Hematopoietic multipotent progenitor cell treated with erythropoietin and hydrocortisone succinate and interleukin-3 and kit ligand, for 6 days (in vitro differentiated cells): ENCODE results near the gene GPR39.

Experiments
- DNase-seq: peaks from one replicate; pipeline ENCODE4 v3.0.0-alpha.2; 2015

Gene GPR39

GRCh38 chr2:132414081-132414480 lies 2.5 kb upstream of the GPR39 start:
- DNase-seq: no peak

DNA sequence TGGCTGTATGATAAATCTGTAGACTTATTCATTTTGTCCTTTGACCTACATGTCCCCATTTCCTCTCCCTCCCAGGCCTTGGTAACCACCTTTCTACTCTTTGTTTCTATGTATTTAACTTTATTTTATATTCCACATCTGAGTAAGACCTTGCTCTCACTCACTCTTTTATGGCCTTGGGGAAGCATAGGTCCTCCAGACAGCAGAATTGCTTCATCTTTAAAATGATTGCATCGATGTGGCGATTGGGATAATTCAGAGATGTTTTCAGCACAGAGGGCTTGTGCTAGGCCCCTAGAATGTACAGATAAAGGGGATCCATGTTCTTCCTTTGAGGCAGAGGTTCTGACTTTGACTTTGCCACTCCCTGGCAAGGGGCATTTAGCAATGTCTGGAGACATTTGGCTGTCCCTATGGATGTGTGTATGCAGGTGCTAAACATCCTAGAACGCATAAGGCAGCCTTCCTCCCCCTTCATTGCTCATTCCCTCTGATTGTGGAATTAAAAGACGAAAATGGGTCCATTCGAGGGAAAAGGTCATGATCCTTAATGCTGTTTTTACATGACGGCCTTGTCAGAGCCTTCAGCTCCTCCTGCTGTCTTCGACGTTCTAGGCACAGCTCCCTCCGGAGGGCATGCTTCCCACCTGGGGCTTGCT lies 1.2 kb upstream of the GPR39 start:
- DNase-seq: no peak

- DNase-seq: peak; percentile 12
Measured at GRCh38 chr2:132415915-132416722, 486 bp upstream of the GPR39 start.

DNA sequence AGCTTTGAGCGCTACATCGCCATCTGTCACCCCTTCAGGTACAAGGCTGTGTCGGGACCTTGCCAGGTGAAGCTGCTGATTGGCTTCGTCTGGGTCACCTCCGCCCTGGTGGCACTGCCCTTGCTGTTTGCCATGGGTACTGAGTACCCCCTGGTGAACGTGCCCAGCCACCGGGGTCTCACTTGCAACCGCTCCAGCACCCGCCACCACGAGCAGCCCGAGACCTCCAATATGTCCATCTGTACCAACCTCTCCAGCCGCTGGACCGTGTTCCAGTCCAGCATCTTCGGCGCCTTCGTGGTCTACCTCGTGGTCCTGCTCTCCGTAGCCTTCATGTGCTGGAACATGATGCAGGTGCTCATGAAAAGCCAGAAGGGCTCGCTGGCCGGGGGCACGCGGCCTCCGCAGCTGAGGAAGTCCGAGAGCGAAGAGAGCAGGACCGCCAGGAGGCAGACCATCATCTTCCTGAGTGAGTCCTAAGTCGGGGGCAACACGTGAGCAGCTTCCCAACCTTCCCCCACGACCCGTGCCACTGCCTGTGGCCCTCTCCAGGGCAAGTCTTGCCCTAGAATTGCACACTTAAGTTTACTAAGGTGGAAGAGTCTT lies 928 bp downstream of the GPR39 start:
- DNase-seq: no peak

DNA sequence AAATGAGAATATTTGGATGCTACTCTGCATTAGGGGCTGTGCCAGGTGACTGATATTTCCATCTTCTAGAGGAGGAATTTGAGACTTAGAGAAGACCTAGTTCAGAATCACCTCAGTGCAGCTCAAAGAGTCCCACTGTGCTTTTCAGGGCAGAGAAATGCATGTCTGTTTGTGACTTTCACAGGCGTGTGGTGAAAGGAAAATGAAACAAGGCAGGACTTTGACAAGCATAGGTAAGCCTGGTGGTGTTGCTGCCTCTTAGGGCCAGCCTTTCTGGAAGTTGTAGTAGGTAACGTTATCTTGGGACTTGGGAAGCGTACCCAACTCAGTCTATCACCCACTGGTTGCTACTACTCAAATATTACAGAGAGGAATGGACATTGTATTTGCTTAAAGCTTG lies 2.6 kb downstream of the GPR39 start:
- DNase-seq: no peak

DNA sequence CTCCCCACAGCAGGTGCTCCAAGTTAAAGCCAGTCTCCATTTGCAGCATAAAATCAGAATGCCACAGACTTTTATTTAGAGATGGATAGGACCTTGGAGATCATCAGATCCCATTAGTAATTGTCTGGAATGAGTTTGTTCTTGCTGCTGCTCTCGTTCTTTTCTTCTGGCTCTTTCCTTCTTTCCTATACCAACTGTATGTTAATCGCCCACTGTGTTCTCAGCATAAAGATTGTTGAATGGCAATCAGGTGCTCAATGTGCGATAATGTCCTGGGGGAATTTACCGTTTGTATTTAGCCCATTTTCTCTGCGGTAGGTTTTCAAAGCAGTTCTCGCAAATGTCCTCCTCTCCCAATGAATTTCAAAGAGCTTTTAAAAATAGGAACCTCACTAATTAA lies 3.3 kb downstream of the GPR39 start:
- DNase-seq: no peak

- no peak for DNase-seq
Measured at GRCh38 chr2:132420816-132421805, 4.5 kb downstream of the GPR39 start.

GRCh38 chr2:132422736-132423135 lies 6.1 kb downstream of the GPR39 start:
- DNase-seq: no peak

DNA sequence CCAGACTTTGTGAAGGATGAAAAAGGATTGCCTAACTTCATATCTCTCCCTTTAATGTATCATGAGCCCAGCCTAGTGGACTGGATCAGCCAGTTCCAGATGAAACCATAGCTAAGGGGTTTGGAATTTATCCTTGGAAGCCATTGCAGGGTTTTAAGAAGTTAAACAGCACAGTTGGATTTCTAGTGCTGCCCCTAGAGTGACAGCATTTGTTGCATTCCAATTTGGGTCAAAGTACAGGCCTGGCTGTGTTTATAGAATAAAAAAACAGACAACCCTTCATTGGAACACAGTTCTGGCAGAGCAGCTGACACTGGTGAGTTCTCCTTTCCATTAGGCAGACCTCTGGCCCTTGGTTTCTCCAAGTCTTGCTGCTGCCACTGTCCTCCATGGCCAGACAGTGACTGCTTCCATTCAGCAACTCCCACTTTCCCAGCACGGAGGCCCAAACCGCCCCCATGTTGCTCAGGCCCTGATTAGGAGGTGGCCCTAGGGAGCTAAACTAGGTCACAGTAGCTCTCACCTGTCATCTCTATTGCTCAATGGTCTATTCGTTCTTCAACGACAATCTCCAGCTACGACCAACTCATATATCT lies 8.0 kb downstream of the GPR39 start:
- DNase-seq: no peak

- DNase-seq: no peak
Measured at GRCh38 chr2:132426033-132426432, 9.4 kb downstream of the GPR39 start.

DNA sequence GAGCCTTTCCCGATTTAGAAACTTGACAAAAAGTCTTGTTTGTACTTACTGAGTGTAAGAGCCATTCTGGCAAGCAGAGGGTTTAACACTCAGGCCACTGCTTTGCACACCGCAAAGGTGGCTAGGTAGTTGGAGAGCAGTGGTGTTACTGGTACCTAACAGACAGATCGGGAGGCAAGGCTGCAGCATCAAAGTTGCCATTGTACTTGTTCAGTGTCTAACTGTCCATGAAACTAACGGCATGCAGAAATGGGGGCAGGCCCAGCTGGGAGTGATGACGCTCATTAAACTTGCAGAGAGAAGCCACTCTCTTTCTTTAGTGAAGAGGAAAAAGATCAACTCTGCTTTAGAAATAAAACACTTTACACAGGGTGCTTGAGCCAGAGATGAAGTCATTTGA lies 10.1 kb downstream of the GPR39 start:
- no peak for DNase-seq

GRCh38 chr2:132429351-132429750 lies 12.7 kb downstream of the GPR39 start:
- DNase-seq: no peak

- no peak for DNase-seq
Measured at GRCh38 chr2:132429941-132430573, 13.5 kb downstream of the GPR39 start.

- no peak for DNase-seq
Measured at GRCh38 chr2:132430895-132431294, 14.3 kb downstream of the GPR39 start.

DNA sequence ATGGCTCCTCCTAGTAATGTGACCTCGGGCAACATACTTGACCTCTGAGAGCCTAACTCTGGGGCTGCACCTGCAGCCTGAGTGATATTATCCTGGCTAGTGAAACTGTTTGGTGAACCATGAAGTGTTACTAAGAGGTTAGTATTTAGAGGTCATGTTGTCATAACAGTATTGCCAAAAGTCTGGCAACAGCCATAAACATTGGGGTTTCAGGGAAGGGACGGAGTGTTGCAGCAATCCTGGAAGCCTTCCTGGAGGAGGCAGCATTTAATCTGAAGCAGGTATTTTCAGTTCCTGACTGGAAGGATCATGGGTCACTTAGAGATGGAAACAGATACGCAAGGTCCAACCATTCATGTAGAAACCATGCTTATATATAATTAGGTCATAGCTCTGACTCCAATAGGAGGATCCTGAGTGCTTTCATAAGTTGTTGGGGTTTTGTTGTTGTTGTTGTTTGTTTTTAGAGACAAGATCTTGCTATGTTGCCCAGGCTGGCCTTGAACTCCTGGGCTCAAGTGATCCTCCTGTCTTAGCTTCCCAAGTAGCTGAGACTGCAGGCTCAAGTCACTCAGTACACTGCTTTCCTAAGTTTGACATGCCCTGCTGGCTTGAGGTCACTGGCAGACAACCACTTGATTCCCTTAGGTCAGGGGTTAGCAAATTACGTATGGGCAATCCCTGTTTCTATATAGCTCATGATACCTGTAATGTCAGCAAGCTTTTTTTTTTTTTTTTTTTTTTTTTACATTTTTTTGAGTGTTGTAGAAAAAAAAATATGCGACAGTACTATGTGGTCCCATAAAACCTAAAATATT lies 21.5 kb downstream of the GPR39 start:
- DNase-seq: no peak

GRCh38 chr2:132438691-132439090 lies 22.1 kb downstream of the GPR39 start:
- no peak for DNase-seq

- no peak for DNase-seq
Measured at GRCh38 chr2:132439703-132440398, 23.2 kb downstream of the GPR39 start.

DNA sequence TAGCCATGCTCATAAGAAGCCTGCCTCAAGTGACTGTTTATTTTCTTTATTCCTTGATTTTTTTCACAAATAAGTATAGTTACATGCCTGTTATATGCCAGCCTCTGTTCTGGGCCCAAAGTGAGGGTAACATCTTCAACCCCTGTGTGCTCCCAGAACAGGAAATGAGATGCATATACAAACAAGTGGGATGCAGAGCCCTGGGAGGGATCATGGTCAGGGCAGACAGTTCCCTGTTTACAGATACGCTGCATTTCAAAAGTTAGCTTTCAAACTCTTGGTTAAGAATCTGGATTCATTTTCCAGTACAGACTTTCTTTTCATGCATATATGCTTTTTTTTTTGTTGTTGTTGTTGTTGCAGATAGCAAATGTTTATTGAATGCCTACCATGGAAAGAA lies 24.4 kb downstream of the GPR39 start:
- no peak for DNase-seq

DNA sequence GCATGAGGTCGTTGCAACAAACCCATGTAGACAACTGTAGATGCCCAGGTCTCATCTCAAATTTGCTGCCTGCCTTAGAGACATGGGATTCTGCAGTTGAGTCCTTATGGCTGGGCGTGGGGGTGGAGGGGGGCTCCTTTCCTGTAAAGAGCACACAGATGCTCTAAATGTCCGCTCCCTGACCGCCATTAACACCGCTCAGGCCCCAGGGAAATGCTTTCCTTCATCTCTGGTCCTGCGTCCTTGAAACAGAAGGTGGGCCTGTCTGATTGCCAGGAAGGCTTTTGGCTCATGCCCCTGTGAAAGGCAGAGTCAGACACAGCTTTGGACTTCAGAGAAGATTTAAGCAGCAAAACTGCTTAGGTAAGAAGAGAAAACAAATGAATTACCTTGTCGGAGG lies 25.7 kb downstream of the GPR39 start:
- no peak for DNase-seq

GRCh38 chr2:132443106-132443505 lies 26.5 kb downstream of the GPR39 start:
- no peak for DNase-seq
